Measurements from ENCODE around the gene BNIP3. TPM values are rescaled to one million over a fixed set of nuclear protein-coding genes. Genes with fewer than 3 reads are reported as not detected.

The BNIP3 gene
- total and polyA plus RNA-seq, 2 of the 13 experiments (the other 11 are each of a cell fraction or from before 2014, with no cell fraction given) = 73.7 to 223 TPM

- peak; percentile 41; the same call in 1 of the 2 replicates for TF ChIP-seq SAP130 (CRISPR knock-in tag; IDR thresholded peaks at IDR 0.05; ENCODE audit: low read depth)
- peak; percentile 27; the same call in 1 of the 2 replicates for TF ChIP-seq MNT (IDR thresholded peaks at IDR 0.05)
- no peak for TF ChIP-seq ZNF577 (CRISPR knock-in tag; IDR thresholded peaks at IDR 0.05; ENCODE audit: borderline replicate concordance, low read depth)
- TF ChIP-seq NFATC3 (CRISPR knock-in tag; IDR thresholded peaks at IDR 0.05) = no peak
- TF ChIP-seq RELA (CRISPR knock-in tag; IDR thresholded peaks at IDR 0.05) = no peak
- TF ChIP-seq, protein P1, sequence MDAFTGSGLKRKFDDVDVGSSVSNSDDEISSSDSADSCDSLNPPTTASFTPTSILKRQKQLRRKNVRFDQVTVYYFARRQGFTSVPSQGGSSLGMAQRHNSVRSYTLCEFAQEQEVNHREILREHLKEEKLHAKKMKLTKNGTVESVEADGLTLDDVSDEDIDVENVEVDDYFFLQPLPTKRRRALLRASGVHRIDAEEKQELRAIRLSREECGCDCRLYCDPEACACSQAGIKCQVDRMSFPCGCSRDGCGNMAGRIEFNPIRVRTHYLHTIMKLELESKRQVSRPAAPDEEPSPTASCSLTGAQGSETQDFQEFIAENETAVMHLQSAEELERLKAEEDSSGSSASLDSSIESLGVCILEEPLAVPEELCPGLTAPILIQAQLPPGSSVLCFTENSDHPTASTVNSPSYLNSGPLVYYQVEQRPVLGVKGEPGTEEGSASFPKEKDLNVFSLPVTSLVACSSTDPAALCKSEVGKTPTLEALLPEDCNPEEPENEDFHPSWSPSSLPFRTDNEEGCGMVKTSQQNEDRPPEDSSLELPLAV (CRISPR knock-in tag; conservative IDR thresholded peaks at IDR 0.05; ENCODE audit: low read depth) = no peak
- TF ChIP-seq TBL1XR1 (IDR thresholded peaks at IDR 0.05; ENCODE audit: borderline replicate concordance, low read length, partially characterized antibody) = no peak
- no peak for TF ChIP-seq ZZZ3 (CRISPR knock-in tag; IDR thresholded peaks at IDR 0.05; ENCODE audit: borderline replicate concordance)
- TF ChIP-seq CCAR2 (optimal IDR thresholded peaks at IDR 0.05; ENCODE audit: low read depth, low read length) = no peak
- TF ChIP-seq, protein P2, sequence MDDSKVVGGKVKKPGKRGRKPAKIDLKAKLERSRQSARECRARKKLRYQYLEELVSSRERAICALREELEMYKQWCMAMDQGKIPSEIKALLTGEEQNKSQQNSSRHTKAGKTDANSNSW (CRISPR knock-in tag; IDR thresholded peaks at IDR 0.05; ENCODE audit: borderline replicate concordance) = no peak
- TF ChIP-seq TCF7 (IDR thresholded peaks at IDR 0.05; ENCODE audit: low read depth) = no peak
- TF ChIP-seq SIN3A (IDR thresholded peaks at IDR 0.05; ENCODE audit: borderline replicate concordance, low read depth, low read length) = no peak
- no peak for TF ChIP-seq ZNF788 (CRISPR knock-in tag; IDR thresholded peaks at IDR 0.05; ENCODE audit: borderline replicate concordance)
- TF ChIP-seq ZNF552 (CRISPR knock-in tag; IDR thresholded peaks at IDR 0.05; ENCODE audit: borderline replicate concordance) = no peak
- no peak for TF ChIP-seq ZSCAN29 (CRISPR knock-in tag; conservative IDR thresholded peaks at IDR 0.05)
- TF ChIP-seq MTF2 (CRISPR knock-in tag; IDR thresholded peaks at IDR 0.05; ENCODE audit: borderline replicate concordance) = no peak
- no peak for TF ChIP-seq ATF5 (CRISPR knock-in tag; IDR thresholded peaks at IDR 0.05; ENCODE audit: low read depth)
- TF ChIP-seq, protein P3, sequence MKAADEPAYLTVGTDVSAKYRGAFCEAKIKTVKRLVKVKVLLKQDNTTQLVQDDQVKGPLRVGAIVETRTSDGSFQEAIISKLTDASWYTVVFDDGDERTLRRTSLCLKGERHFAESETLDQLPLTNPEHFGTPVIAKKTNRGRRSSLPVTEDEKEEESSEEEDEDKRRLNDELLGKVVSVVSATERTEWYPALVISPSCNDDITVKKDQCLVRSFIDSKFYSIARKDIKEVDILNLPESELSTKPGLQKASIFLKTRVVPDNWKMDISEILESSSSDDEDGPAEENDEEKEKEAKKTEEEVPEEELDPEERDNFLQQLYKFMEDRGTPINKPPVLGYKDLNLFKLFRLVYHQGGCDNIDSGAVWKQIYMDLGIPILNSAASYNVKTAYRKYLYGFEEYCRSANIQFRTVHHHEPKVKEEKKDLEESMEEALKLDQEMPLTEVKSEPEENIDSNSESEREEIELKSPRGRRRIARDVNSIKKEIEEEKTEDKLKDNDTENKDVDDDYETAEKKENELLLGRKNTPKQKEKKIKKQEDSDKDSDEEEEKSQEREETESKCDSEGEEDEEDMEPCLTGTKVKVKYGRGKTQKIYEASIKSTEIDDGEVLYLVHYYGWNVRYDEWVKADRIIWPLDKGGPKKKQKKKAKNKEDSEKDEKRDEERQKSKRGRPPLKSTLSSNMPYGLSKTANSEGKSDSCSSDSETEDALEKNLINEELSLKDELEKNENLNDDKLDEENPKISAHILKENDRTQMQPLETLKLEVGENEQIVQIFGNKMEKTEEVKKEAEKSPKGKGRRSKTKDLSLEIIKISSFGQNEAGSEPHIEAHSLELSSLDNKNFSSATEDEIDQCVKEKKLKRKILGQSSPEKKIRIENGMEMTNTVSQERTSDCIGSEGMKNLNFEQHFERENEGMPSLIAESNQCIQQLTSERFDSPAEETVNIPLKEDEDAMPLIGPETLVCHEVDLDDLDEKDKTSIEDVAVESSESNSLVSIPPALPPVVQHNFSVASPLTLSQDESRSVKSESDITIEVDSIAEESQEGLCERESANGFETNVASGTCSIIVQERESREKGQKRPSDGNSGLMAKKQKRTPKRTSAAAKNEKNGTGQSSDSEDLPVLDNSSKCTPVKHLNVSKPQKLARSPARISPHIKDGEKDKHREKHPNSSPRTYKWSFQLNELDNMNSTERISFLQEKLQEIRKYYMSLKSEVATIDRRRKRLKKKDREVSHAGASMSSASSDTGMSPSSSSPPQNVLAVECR (CRISPR knock-in tag; IDR thresholded peaks at IDR 0.05; ENCODE audit: borderline replicate concordance) = peak; percentile 18; the same call in 1 of the 2 replicates
- peak; percentile 27; the same call in 1 of the 2 replicates for TF ChIP-seq ZFX (CRISPR knock-in tag; IDR thresholded peaks at IDR 0.05; ENCODE audit: low read depth)
- no peak for TF ChIP-seq SRSF1 (optimal IDR thresholded peaks at IDR 0.05; ENCODE audit: low read depth, low read length)
- no peak for TF ChIP-seq XBP1 (CRISPR knock-in tag; IDR thresholded peaks at IDR 0.05)
- no peak for TF ChIP-seq ADNP (CRISPR knock-in tag; IDR thresholded peaks at IDR 0.05)
- TF ChIP-seq MXD3 (CRISPR knock-in tag; IDR thresholded peaks at IDR 0.05) = no peak
These were observed 3.4 kb downstream of the BNIP3 start (continued) for GRCh38 chr10:131978366-131978765.

All from HepG2 (cell line).